NAMALWA (cell line): ENCODE measurements around the gene GABRG3.
A peak's percentile ranks its signal among the peaks of the same experiment; 100 is the strongest.

Experiments
- DNase-seq: peaks from one replicate; pipeline ENCODE4 v3.0.0-alpha.2; 2015; ENCODE audit warnings: low spot score

Gene GABRG3

GRCh38 chr15:27065151-27065550 is 94.2 kb downstream of the GABRG3 start:
- DNase-seq = no peak

GRCh38 chr15:27065785-27066184 is 94.8 kb downstream of the GABRG3 start:
- no peak for DNase-seq

- no peak for DNase-seq
Measured at GRCh38 chr15:27066446-27066845, 95.5 kb downstream of the GABRG3 start.

- no peak for DNase-seq
Measured at GRCh38 chr15:27067175-27067574, 96.2 kb downstream of the GABRG3 start.

GRCh38 chr15:27070841-27071240 is 99.9 kb downstream of the GABRG3 start:
- peak; percentile 5 for DNase-seq

- no peak for DNase-seq
Measured at GRCh38 chr15:27074179-27074578, 103.2 kb downstream of the GABRG3 start.

- DNase-seq = no peak
Measured at GRCh38 chr15:27077790-27078189, 106.8 kb downstream of the GABRG3 start.

GRCh38 chr15:27081676-27082418 is 110.9 kb downstream of the GABRG3 start:
- DNase-seq = no peak

GRCh38 chr15:27082526-27082925 is 111.5 kb downstream of the GABRG3 start:
- no peak for DNase-seq

- no peak for DNase-seq
Measured at GRCh38 chr15:27084844-27085243, 113.9 kb downstream of the GABRG3 start.

- DNase-seq = no peak
Measured at GRCh38 chr15:27086149-27086548, 115.2 kb downstream of the GABRG3 start.

GRCh38 chr15:27086805-27087204 is 115.8 kb downstream of the GABRG3 start:
- no peak for DNase-seq

GRCh38 chr15:27087651-27088583 is 116.9 kb downstream of the GABRG3 start:
- DNase-seq = no peak

- DNase-seq = no peak
Measured at GRCh38 chr15:27088584-27089232, 117.7 kb downstream of the GABRG3 start.

GRCh38 chr15:27089233-27089586 is 118.2 kb downstream of the GABRG3 start:
- no peak for DNase-seq

GRCh38 chr15:27089676-27090075 is 118.7 kb downstream of the GABRG3 start:
- no peak for DNase-seq

GRCh38 chr15:27091270-27091940 is 120.4 kb downstream of the GABRG3 start:
- no peak for DNase-seq

- no peak for DNase-seq
Measured at GRCh38 chr15:27092390-27092789, 121.4 kb downstream of the GABRG3 start.

GRCh38 chr15:27094235-27094634 is 123.3 kb downstream of the GABRG3 start:
- no peak for DNase-seq

GRCh38 chr15:27095886-27096624 is 125.1 kb downstream of the GABRG3 start:
- DNase-seq = no peak

GRCh38 chr15:27097506-27097905 is 126.5 kb downstream of the GABRG3 start:
- DNase-seq = no peak
